Right lobe of liver (tissue), 4 donors: ENCODE data around the gene SLC25A46.

ENCODE experiments used
- CTCF ChIP-seq, 4 donors: fragments of 200-600 bp in 3 of 4; fragments of 450-650 bp in 1 of 4; IDR thresholded peaks; one replicate each; pipeline versions ENCODE4 v1.5.1 to v1.8.0; 2016 to 2022; ENCODE audit warnings: antibody characterized with exemption in 4 of 4, mild to moderate bottlenecking in 2 of 4
- POLR2A ChIP-seq: fragments of 450-650 bp; IDR thresholded peaks from one replicate; pipeline ENCODE4 v1.6.1; 2017; ENCODE audit warnings: antibody characterized with exemption, mild to moderate bottlenecking
- donor health status: DM: no; HTN: no; CAD: no.
- donor health status: DM: no; HTN: no; CAD: no.
- donor health status: DM: no; HTN: yes; CAD: no.

- no peak for TF ChIP-seq CTCF (IDR thresholded peaks at IDR 0.05)
- no peak for TF ChIP-seq POLR2A
Observed at GRCh38 chr5:110753600-110753999, 14.8 kb downstream of the SLC25A46 start.
